HG02588 (cell line): ENCODE measurements around the gene CNTF.

Experiments
- ATAC-seq: cut with Tn5 transposase; IDR thresholded peaks from one replicate; pipeline ENCODE4 v1.9.1; 2021; ENCODE audit warnings: mild to moderate bottlenecking, moderate library complexity; ENCODE audit not compliant: unreplicated experiment

CNTF gene

GRCh38 chr11:58606930-58607714 lies 15.3 kb upstream of the CNTF start:
- ATAC-seq = no peak

DNA sequence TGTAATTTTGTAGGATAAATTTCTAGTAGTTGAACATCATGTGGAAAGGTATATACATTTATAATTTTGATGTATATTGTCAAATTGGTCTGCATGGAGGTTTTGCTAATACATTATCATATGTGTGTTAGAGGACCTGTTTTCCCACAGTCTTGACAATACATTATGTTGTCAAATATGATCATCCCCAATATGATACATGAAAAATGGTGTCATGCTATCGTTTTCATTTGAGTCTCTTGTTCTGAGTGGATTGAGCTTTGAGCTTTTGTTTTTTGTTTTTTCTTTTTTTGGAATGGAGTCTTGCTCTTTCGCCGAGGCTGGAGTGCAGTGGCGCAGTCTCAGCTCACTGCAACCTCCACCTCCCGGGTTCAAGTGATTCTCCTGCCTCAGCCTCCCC lies 14.1 kb upstream of the CNTF start:
- no peak for ATAC-seq

DNA sequence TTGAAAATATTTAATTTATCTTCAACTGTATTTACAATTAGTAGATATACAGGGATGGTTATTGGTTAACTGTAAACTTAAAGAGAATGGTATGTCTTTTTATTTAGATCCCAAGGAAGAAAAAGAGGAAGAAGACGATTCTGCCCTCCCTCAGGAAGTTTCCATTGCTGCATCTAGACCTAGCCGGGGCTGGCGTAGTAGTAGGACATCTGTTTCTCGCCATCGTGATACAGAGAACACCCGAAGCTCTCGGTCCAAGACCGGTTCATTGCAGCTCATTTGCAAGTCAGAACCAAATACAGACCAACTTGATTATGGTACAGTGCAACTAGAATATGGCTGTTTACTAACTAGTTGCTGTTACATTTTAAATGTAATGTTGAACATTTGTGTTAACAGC lies 12.7 kb upstream of the CNTF start:
- ATAC-seq = no peak

DNA sequence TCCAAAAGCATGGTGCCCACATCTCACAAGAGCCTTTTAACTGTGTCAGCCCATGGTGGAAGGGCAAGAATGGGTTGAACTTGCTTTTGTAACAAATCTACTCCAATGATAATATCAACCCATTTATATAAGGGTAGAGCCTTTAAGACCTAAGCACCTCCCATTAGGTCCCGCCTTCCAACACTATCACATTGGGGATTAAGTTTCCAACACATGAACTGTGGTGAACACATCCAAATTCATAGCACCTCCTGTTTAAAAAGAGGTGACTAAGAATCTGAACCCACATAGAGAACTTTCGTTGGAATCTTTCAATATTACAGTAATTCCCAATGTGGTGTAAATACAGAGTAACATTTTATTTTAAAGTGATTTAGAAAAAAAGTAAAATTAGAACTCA lies 9.2 kb upstream of the CNTF start:
- ATAC-seq = no peak

- no peak for ATAC-seq
Observed at GRCh38 chr11:58615559-58615958, 6.9 kb upstream of the CNTF start.

- no peak for ATAC-seq
Observed at GRCh38 chr11:58616594-58616993, 5.9 kb upstream of the CNTF start.

- no peak for ATAC-seq
Observed at GRCh38 chr11:58617976-58618557, 4.4 kb upstream of the CNTF start.

DNA sequence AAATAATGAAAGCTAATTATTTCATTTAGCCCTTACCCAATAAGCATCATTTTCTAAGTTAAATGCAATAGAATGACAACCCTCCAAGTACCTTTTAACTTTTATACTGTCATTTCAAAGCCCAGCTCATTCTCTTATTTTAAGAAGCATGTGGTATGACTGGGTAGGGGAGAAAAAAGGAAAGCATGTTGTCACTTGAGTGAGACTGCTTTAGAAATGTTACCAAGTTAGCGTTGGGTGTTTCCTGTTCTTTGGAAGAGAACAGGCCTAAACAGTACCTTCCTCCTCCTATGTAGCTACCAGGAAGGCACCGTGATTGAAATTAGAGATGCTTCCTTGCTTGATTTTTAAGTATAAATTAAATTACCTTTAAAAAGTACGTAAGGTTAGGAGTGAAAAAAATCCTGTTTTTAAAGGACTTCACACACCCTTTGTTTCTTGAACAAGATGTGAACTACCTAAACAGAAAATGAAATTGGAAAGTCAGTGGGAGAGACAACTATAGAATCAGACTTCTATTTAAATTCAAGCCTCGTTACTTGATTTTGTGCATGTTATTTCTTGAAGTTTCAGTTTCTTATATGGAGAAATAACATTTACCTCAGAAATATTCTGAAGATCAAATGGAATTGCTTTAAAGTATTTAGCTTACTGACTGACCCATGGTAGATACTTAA lies 741 bp upstream of the CNTF start:
- ATAC-seq = no peak

GRCh38 chr11:58625086-58625485 lies 2.6 kb downstream of the CNTF start:
- ATAC-seq = no peak

DNA sequence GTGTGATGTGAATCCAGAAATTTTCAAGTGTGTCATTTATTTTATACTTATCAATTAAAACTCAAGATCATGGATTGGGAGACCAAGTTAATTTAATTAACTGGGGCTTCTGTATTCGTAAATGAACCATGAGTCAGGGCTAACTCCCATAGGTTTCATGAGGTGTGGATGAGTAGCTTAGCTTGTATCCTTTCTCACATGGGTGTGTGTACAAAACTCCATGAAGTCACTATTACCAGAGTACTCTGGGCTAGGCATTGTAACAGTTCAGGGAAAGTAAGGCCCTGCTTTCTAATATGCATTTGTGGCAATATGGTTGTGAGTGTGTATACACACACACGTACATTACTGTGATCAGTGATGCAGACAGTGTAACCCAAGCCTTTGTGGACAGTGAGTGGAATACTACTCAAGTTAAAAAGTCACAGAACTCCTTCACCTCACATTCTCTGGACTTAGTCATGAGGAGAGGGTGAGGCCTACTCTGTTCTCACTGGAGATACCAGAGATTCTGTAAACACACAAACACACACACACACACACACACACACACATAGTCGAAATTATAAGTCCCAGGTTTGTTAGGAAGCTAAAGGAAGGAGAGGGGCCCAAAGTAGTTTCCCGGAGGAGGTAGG lies 3.5 kb downstream of the CNTF start:
- ATAC-seq = no peak

- no peak for ATAC-seq
Observed at GRCh38 chr11:58626934-58627483, 4.5 kb downstream of the CNTF start.

GRCh38 chr11:58628446-58628845 lies 6.0 kb downstream of the CNTF start:
- no peak for ATAC-seq

DNA sequence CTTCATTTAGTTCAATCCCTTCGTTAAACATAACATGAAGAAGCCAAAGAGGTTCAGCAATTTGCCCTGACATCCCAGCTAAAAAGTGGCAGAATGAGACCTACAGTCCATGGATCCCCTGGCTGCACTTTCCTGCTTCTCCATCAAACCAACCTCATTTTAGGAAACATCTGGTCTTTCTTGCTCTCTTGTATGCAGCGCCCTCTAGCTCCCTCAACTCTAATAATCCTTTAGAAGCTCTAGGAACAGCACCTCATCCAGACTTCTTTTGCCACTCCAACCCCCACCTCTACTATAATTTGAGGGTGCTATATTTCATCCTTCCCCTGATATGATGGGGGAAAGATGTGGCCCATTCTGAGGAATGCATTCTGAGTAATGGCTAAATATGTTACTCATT lies 7.4 kb downstream of the CNTF start:
- ATAC-seq = no peak

- no peak for ATAC-seq
Observed at GRCh38 chr11:58631378-58631777, 8.9 kb downstream of the CNTF start.

DNA sequence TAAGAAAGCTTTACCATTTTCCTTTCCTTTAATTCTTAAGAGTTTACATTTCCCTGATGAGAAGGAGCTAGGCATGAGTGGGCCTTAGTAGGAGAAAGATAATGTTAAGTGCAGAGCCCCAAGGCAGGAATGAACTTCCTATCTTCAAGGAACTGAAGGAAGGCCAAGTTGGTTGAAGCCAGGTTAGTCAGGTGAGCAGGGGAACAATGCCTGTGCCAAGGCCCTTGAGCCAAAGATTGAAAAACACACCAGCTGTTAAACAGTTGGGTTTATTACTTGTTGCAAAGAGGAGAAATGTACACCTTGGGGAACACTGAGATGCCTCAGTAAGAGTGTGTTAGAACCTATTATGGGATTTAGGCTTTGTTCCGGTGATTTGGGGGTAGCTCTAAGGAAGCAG lies 10.0 kb downstream of the CNTF start:
- no peak for ATAC-seq

DNA sequence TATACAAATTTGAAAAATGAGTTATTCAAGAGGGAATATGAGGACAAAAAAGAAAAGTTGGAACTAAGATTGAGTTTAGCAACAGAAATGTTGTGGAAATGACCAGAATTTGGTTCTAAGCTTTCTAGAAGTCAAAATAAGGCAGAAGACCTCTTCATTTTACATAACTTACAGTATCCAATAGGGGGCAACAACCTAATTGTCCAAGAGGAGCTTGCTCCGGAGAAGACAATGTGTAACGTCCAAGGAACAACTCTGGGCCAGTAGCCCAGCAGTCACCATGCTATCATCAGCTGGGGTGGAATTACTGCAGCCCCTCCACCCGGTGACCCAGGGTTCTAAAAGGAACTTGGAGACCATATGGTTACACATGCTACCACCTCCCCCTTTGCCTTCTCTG lies 14.1 kb downstream of the CNTF start:
- ATAC-seq = no peak

GRCh38 chr11:58637371-58637770 lies 14.9 kb downstream of the CNTF start:
- ATAC-seq = no peak

- ATAC-seq = no peak
Observed at GRCh38 chr11:58639103-58639502, 16.6 kb downstream of the CNTF start.

GRCh38 chr11:58639669-58640068 lies 17.2 kb downstream of the CNTF start:
- no peak for ATAC-seq

DNA sequence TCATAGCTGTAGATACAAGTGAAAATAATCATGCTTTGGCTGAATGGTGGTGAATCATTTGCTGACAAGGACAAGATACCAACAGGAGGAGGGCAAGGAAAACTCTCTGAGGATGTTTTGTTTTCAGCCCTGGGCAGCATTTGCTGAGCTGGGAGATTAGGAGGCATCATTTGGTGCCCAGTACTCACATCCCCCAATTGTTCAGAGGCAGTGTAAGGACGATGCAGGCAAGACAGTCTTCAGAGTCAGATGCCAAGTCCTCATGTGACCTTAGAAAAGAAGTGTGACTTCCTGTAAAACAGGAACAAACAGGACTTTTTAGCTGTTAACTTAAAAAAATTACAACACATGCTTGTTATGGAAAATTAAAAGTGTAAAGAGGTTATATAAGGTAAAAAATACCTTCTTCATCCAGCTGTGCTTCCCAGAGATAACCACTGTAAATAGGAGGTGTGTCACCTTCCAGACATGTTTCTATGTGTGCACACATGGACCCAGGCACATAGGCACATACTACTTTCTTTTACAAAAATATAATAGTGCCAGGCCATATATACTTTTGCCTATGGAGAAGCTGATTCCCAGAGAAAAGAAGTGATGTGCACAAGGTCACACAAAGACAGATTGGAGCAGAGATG lies 18.0 kb downstream of the CNTF start:
- no peak for ATAC-seq

- ATAC-seq = no peak
Observed at GRCh38 chr11:58641341-58641740, 18.9 kb downstream of the CNTF start.
